HEK293T (cell line): ENCODE results near the gene MAIP1.

Experiments used
- BHLHE40 ChIP-seq: fragments of 450-650 bp; IDR thresholded peaks from 2 replicates; pipeline ENCODE4 v1.6.1; 2016; ENCODE audit warnings: mild to moderate bottlenecking, moderate library complexity, borderline replicate concordance
- CTBP1 ChIP-seq: fragments of 450-650 bp; IDR thresholded peaks from 2 replicates; pipeline ENCODE4 v1.6.1; 2016; ENCODE audit warnings: borderline replicate concordance
- FOXA1 ChIP-seq: fragments of 450-650 bp; IDR thresholded peaks from 2 replicates; pipeline ENCODE4 v1.6.1; 2016; ENCODE audit warnings: mild to moderate bottlenecking
- FOXK2 ChIP-seq: fragments of 450-650 bp; IDR thresholded peaks from 2 replicates; pipeline ENCODE4 v1.6.1; 2016; ENCODE audit warnings: mild to moderate bottlenecking
- FOXM1 ChIP-seq: fragments of 450-650 bp; IDR thresholded peaks from 2 replicates; pipeline ENCODE4 v1.6.1; 2017; ENCODE audit warnings: mild to moderate bottlenecking, borderline replicate concordance
- LEF1 ChIP-seq: fragments of 450-650 bp; IDR thresholded peaks from 2 replicates; pipeline ENCODE4 v1.6.1; 2017; ENCODE audit warnings: mild to moderate bottlenecking, borderline replicate concordance
- PKNOX1 ChIP-seq: fragments of 450-650 bp; IDR thresholded peaks from 2 replicates; pipeline ENCODE4 v1.6.1; 2016

- TF ChIP-seq LEF1 (no peak), FOXM1 (no peak), PKNOX1 (no peak), CTBP1 (no peak), FOXA1 (no peak), FOXK2 (no peak), BHLHE40 (no peak)
Measured at GRCh38 chr2:199914372-199914958, 40.9 kb upstream of the MAIP1 start.
